ENCODE results near the gene LMX1B.

Gene LMX1B

DNA sequence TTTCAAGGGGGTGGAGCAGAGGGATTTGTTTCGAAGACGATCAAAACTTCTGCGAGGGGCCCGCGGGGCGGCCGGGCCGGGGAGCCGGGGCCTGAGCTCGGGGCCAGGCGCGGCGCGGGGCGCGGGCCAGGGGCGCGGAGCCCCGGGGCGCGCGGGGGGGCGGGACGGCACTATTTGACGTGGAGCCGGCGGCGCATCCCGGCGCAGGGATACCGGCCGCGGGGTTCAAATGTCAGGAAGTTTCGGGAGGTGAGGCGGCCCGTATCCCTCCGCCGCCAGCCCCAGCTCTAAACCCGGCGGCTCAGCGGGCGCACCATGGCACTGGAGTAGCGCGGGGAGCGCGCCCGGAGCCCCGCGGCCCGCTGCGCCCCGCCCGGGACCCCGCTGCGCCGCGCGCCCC, at the start of gene LMX1B:
LMX1B (plus strand) TSS at position 278 of the 400 bp plus-strand sequence. CDS start 522 bp downstream, outside the sequence.
- Histone ChIP-seq H3K4me1 (ENCODE audit: control insufficient read depth in 1 of 2, insufficient read depth in 1 of 2, low read depth in 1 of 2, low read length in 1 of 2) (peaks cover 12 to 29% of the 10 kb centered on the region in 2 experiments), H3K4me3 (ENCODE audit: low read depth in 1 of 2, low read length in 1 of 2) (peak within 1 kb of the TSS in 1 of 2 experiments; percentile 10), H3K36me3 (no peaks in the 10 kb centered on the region), H3K27me3 (peaks cover 100% of the 10 kb centered on the region), H3K27ac (no peak within 1 kb of the TSS), H3K9me3 (no peaks in the 10 kb centered on the region)
- TF ChIP-seq CTCF (IDR thresholded peaks at IDR 0.05) = no peak

DNA sequence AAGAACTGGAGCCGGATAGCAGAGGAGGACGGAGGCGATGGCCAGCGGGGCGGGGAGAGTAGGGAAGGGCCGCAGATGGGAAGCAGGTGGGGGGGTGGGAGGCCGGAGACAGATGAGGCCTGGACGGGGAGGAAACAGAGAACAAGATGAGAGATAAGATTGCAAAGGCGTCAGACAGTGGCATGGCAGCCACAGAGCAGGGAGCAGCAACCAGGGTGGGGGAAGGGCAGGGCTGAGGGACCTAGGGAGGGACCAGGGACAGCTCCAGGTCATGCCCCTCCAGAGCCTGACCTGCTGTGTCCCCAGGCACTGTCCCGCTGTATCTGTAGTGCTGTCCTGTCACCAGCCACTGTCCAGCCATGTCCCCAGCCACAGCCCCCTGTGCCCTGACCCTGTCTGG, 49.6 kb upstream of the LMX1B start:
- H3K27me3 ChIP-seq = peaks cover 27% of the 10 kb centered on the region
- H3K9me3 ChIP-seq = no peaks in the 10 kb centered on the region
- no peak overlapping the region for H3K4me3 ChIP-seq (ENCODE audit: low read depth in 1 of 2, low read length in 1 of 2)
- H3K4me1 ChIP-seq (ENCODE audit: control insufficient read depth in 1 of 2, insufficient read depth in 1 of 2, low read depth in 1 of 2, low read length in 1 of 2) = peaks cover 12 to 14% of the 10 kb centered on the region in 2 experiments
- no peaks in the 10 kb centered on the region for H3K36me3 ChIP-seq
- no peak for TF ChIP-seq CTCF (IDR thresholded peaks at IDR 0.05)
- H3K27ac ChIP-seq = no peak overlapping the region

- peaks cover 12 to 14% of the 10 kb centered on the region in 2 experiments for H3K4me1 ChIP-seq (ENCODE audit: control insufficient read depth in 1 of 2, insufficient read depth in 1 of 2, low read depth in 1 of 2, low read length in 1 of 2)
- peaks cover 27% of the 10 kb centered on the region for H3K27me3 ChIP-seq
- no peak overlapping the region for H3K4me3 ChIP-seq (ENCODE audit: low read depth in 1 of 2, low read length in 1 of 2)
- H3K9me3 ChIP-seq = no peaks in the 10 kb centered on the region
- H3K27ac ChIP-seq = no peak overlapping the region
- TF ChIP-seq CTCF (IDR thresholded peaks at IDR 0.05) = no peak
- no peaks in the 10 kb centered on the region for H3K36me3 ChIP-seq
These were observed 49.0 kb upstream of the LMX1B start for GRCh38 chr9:126564716-126565115.

DNA sequence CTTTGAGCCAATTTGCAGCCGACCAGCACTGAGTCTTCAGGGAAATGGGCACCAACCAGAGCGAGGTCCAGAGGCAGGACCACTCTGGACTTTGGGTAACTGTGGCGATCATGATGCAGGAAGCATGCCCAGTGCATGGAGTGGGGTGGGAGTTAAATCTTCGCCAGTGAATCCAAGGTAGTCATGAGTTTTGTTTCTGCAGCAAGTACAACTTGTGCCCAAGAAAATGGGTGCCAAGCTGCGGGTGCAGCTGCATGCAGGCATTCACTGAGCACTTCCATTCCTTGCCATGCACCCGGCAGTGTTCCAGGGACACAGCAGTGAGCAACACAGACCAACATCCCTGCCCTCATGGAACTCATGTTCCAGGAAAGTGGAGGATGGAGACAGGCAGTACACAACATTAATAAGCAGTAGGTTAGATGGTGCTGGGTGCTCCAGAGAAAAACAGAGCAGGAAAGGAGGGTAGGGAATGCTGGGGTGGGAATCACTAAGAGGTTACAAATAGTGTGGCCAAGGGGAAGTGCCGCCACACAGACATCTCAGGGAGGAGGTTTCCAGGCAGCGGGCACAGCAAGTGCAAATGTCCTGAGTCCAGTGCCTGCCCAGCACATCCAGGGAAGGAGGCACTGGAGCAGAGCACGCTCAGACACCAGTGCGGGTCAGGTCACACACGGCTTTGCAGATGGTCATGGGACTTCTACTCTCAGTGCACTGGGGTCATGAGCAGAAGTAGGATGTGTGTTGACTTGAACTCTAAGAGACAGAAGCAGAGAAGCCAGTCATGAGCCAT, 48.2 kb upstream of the LMX1B start:
- Histone ChIP-seq H3K9me3 (no peaks in the 10 kb centered on the region), H3K27ac (no peak overlapping the region), H3K4me1 (ENCODE audit: control insufficient read depth in 1 of 2, insufficient read depth in 1 of 2, low read depth in 1 of 2, low read length in 1 of 2) (peaks cover 12 to 14% of the 10 kb centered on the region in 2 experiments), H3K27me3 (peaks cover 27% of the 10 kb centered on the region), H3K36me3 (no peaks in the 10 kb centered on the region), H3K4me3 (ENCODE audit: low read depth in 1 of 2, low read length in 1 of 2) (no peak overlapping the region)
- no peak for TF ChIP-seq CTCF (IDR thresholded peaks at IDR 0.05)

GRCh38 chr9:126569036-126569435, 44.7 kb upstream of the LMX1B start:
- peaks cover 27% of the 10 kb centered on the region for H3K27me3 ChIP-seq
- H3K9me3 ChIP-seq = no peaks in the 10 kb centered on the region
- H3K4me1 ChIP-seq (ENCODE audit: control insufficient read depth in 1 of 2, insufficient read depth in 1 of 2, low read depth in 1 of 2, low read length in 1 of 2) = no peaks in the 10 kb centered on the region
- no peak for TF ChIP-seq CTCF (IDR thresholded peaks at IDR 0.05)
- H3K27ac ChIP-seq = no peak overlapping the region
- no peak overlapping the region for H3K4me3 ChIP-seq (ENCODE audit: low read depth in 1 of 2, low read length in 1 of 2)
- H3K36me3 ChIP-seq = no peaks in the 10 kb centered on the region
